ENCODE measurements around the gene PSME1.

The PSME1 gene

GRCh38 chr14:24135834-24136683 is at the start of gene PSME1:
PSME1 (plus strand) TSS chr14:24136194; CDS start chr14:24136263, 69 bp downstream.
- DNase-seq, result peak; percentile 90

DNA sequence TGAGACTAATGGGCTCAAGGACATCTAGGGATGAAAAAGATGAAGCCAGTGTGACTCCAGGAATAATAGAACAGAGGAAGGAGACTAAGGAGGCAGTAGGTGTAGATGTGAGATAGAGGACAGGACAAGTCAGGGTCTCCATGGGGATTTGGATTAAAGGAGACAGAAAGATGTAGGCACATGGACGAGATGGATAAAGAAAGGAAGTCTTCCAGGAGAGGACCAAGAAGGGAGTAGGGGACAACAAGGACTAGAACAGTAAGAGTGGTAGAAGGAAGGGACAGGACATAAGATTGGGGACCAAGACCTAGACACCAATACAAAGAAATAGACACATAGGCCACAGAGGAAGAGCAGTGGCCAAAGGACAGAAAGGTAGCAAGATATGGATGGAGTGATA is 49.0 kb upstream of the PSME1 start:
- no peak for DNase-seq

DNA sequence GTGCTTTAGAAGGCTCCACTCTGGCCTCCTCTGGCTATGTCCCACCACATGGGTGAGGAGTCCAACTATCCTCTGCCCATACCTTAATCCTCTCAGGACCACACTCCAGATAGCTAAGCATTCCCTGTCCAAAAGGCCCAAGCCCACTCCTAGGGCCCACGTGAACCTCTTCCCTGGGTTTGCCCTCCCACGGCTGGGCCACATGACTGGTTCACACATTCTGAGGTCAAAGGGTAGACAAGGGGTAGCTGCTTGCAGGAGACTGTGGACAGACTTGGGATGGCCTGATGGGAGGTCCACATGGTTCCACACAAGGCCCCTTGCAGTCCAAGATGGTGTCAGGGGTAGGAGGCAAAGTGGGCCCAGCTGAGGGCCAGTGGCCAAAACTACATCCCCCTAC is 47.9 kb upstream of the PSME1 start:
- no peak for DNase-seq

GRCh38 chr14:24089890-24090289 is 46.1 kb upstream of the PSME1 start:
- DNase-seq, result no peak

- DNase-seq, result no peak
Observed at GRCh38 chr14:24092110-24092504, 43.9 kb upstream of the PSME1 start.

- no peak for DNase-seq
Observed at GRCh38 chr14:24092505-24093206, 43.3 kb upstream of the PSME1 start.

- no peak for DNase-seq
Observed at GRCh38 chr14:24093207-24093900, 42.6 kb upstream of the PSME1 start.

DNA sequence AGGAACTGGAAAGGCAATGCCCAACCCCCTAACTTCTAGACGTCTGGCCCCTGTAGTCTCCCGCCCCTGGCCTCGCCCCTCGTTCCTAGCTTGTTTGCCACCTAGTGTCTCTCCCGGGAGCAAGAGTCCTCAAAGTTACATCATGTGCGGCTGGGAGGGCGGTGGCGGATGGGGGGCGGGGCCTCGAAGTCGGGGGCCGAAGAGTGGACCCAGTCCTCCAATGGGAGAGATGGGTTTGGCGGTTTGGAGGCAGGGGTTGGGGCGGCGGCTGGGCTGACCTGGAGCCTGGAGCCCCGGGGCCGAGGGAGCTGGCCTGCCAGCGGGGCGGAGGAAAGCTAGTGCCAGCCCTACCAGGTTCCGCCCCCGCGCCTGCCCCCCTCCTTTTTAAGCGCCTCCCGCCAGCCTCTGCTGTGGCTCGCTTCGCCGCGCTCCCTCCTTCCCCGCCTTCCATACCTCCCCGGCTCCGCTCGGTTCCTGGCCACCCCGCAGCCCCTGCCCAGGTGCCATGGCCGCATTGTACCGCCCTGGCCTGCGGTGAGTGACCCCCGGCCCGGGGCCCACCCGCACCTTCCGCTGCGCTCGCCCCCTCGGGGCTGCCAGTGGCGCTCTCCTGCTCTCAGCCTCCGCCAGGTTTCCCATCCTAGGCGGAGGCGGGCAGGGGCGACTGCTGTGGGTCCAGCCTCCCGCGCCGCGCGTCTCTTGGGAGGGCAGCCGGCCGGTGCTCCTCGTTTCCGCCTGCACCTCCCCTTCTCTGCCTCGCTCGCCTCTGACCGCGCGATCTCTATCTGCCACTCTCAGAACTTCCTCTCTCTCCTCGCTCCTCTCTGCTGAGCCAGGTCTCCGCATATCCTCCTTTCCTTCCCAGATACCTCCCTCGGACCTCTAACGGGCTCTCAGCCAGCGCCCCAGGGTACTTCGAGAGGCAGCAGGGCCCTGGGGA is 41.8 kb upstream of the PSME1 start, which contains the start of gene PCK2:
TSS of gene PCK2 (plus strand) at position 411 of the 940 bp plus-strand sequence. CDS start at position 506, 95 bp downstream.
- DNase-seq, result peak; percentile 96

GRCh38 chr14:24094841-24095270 is 41.1 kb upstream of the PSME1 start:
- DNase-seq, result no peak

GRCh38 chr14:24095271-24096068 is 40.5 kb upstream of the PSME1 start:
- peak; percentile 98 for DNase-seq

DNA sequence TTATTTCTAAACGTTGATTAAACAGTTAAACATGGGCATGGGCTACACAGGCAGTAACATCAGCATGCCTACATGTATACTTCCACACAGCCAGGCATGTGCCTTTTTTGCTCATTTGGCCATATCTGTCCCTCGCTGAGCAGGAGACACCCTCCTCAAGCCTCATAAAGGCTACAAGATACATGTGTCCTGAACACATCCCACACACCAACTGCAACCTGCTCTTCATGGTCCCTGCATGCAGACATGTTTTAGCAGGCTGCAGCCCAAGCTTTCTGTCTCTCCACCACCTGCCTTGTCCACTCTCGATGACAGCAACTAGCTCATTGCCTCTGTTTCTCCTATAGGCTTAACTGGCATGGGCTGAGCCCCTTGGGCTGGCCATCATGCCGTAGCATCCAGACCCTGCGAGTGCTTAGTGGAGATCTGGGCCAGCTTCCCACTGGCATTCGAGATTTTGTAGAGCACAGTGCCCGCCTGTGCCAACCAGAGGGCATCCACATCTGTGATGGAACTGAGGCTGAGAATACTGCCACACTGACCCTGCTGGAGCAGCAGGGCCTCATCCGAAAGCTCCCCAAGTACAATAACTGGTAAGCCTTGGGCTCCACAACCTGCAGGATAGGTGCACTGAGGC is 39.3 kb upstream of the PSME1 start:
- no peak for DNase-seq

GRCh38 chr14:24098229-24098926 is 37.6 kb upstream of the PSME1 start:
- no peak for DNase-seq

- no peak for DNase-seq
Observed at GRCh38 chr14:24098927-24099813, 36.8 kb upstream of the PSME1 start.

- DNase-seq, result no peak
Observed at GRCh38 chr14:24100197-24100981, 35.6 kb upstream of the PSME1 start.

GRCh38 chr14:24100982-24101494 is 35.0 kb upstream of the PSME1 start:
- no peak for DNase-seq

DNA sequence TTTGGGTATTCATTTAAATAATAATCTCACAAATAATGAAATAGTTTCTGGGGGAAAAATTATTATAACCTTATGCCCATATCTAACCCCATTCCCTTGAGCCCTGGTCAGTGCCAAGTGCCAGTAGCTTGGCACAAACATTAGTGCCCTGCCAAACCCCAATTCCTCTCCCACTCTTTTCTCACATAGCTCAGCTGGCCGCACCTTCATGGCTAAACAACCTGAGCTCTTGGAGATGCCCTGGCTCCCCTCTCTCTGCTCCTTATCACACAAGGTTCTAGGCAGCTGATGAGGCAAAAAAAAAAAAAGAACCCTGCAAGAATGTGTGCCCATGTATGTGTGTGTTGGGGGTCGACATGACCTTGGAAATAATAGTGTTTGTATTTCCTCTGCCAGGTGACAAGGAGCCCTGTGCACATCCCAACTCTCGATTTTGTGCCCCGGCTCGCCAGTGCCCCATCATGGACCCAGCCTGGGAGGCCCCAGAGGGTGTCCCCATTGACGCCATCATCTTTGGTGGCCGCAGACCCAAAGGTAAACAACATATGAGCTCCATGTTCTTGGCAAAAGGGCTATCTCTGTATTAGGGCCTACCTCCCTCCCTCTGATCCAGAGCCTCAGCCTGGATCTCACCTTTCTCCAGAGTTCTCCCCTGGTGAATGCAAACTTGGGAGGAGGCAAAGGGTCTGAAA is 33.5 kb upstream of the PSME1 start:
- DNase-seq, result no peak

- DNase-seq, result no peak
Observed at GRCh38 chr14:24103451-24103850, 32.5 kb upstream of the PSME1 start.
